Measurements from ENCODE around the gene SEC61G.

SEC61G gene

DNA sequence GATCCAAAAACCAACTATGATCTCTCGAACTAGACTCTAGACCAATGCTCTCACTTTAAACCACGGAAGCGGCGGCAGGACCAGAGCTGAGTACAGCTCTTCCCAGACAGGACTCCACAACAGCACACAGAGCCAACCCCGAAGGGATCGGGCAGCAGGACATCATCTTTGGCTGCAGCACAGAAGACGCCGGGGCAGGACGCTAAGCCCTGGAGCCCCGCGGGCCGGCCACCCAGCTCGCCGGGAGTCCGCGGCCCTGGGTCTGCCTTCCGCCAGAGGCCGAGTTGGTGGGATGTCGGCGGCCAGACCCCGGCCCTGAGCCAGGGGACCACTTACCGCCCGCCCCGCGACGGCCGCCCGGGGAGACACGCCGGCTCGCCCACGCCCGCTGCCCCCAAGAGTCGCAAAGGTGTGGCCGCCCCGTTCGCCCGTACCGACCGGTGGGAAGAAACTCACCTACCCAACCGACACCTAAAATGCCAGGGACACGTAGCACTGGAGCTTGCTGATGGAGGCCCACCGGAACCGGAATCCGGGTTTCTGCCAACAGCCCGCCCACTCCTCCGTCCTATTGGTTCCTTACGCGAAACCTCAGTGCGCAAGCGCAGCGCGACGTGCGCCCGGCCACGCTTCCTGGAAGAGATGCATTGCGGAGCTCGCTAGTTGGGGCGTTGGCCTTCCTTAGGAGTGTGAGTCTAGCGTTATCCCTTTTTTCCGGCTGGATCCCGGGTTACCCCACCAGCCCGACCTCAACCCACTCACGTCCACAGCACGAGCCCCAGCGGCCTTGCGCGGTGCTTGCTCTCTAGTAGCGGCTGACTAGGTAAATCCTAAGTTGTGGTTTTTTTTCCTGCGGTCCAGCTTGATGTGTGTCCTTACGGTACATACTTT lies at the start of gene SEC61G:
SEC61G (minus strand) TSS at position 510 of the 891 bp plus-strand sequence. CDS start 1,623 bp downstream, outside the sequence.
- peak; percentile 86 to 95 for DNase-seq (ENCODE audit: low read depth in 1 of 2, low spot score in 1 of 2)

DNA sequence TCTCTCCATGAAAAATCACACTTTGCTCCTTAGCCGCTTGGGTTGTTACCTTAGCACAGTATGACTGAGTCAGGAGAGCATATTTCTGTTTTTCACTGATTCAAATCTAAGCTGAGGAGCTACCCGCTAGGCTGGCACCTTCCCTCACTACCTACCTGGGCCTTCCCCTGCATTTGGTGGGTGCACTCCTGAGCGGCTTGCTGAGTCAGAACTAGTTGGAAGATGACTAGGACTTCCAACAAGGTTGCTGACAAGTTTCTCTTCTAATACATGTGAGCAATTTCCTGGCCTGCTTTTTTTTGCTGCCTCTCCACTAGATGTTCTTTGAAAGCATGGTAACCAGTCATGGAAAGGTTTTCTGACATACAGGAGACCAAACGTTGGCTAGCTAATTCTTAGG lies 43.8 kb upstream of the SEC61G start:
- no peak for DNase-seq (ENCODE audit: low read depth in 1 of 2, low spot score in 1 of 2)

DNA sequence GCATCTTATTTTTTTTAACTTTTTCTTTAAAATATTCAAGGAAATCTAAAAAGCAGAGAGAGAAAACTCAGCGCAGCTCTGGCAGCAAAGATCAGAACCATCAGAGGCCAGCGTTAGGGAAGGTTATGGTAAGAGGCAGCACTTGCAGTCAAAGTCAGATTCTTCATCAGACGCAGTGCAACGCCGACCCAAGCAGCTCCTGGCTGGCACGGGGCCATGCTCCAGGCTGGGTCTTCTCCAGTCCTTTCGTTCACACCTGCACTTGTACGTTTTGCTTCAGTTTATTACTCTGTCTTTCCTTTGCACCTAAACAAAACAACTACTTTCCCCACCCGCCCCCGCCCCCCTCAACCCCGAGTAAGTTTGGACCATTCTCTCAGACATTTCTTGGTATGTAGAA lies 43.1 kb upstream of the SEC61G start:
- no peak for DNase-seq (ENCODE audit: low read depth in 1 of 2, low spot score in 1 of 2)

DNA sequence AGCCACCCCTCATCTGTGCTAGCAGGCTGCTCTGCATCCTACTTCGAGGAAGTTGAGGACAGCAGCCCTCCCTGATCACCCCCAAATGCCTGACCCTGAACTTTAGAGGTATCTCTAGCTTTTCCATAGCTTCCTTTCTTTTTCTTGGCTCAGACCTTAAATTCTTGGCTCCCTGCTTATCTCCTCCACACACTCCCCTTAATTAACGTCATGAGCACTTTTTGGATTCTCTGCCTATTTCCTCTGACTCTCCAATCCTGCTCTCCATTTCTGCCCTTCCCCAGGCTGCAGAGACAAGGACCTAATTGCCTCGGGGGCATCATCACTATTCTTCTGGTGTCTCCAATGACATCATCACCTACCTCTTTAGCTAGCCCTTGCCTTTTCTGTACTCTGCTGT lies 40.8 kb upstream of the SEC61G start:
- DNase-seq (ENCODE audit: low read depth in 1 of 2, low spot score in 1 of 2), result no peak

DNA sequence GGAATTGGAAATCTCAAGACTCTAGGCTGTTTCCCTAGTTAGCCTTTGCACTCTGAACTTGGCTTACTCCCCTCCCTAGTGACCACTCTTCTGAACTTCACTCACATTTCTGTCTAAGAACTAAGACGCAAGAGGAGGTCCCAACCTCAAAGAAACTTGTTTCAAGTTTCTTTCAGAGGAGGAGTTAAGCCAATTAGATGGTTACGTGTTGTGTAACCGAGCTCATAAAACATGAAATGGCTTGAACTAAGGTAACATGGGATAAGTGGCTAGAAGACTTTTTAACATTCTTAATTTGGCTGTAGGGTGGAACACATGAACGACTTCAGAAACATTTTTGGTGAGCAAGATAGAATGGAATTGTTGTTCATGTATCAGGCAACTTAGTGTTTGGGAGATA lies 39.5 kb upstream of the SEC61G start:
- DNase-seq (ENCODE audit: low read depth in 1 of 2, low spot score in 1 of 2), result no peak

DNA sequence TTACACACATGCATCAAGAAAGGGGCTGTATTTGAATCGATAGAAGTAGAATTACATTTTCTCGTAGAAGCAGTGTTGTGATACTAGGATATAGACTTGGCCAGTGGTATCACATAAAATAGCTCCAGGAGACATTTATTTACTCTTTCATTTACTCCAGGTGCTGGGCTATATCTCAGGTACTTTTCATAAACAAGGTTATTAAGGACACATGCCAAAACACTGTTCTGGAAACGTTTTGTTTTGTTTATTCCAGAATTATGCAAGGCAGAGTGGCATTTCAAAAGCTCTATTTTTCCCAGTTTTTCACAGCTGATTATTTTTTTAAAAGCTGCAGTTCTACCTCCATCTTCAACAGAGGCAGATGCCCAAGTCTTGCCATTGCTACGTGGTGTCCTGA lies 37.8 kb upstream of the SEC61G start:
- no peak for DNase-seq (ENCODE audit: low read depth in 1 of 2, low spot score in 1 of 2)

DNA sequence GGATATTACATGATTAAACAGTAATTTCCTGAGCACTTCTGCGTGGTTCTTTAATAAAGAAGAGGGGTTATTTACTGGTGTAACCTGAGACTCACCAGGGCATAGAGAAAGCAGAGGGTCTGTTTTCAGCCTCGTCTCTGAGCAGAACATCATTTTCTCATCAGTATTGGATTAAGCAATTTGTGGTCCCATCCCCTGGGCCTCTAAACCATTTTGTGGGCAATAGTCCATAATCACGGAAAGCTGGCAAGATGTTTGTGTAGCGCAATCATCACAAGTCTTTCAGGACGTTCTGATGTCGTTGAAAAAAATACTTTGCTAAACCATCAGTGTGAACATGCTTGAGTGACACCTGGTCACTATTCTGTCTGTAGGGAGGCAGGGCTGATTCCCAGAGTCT lies 37.1 kb upstream of the SEC61G start:
- DNase-seq (ENCODE audit: low read depth in 1 of 2, low spot score in 1 of 2), result no peak

DNA sequence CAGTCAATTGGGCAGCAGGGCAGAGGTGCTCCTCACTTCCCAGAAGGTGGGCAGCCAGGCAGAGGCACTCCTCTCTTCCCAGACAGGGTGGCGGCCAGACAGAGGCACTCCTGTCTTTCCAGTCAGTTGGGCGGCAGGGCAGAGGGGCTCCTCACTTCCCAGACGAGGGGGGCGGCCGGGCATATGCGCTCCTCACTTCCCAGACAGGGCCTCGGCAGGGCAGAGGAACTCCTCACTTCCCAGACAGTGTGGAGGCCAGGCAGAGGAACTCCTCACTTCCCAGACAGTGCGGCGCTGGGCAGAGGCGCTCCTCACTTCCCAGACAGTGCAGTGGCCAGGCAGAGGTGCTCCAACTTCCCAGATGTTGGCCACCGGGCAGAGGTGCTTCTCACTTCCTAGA lies 33.4 kb upstream of the SEC61G start:
- no peak for DNase-seq (ENCODE audit: low read depth in 1 of 2, low spot score in 1 of 2)

DNA sequence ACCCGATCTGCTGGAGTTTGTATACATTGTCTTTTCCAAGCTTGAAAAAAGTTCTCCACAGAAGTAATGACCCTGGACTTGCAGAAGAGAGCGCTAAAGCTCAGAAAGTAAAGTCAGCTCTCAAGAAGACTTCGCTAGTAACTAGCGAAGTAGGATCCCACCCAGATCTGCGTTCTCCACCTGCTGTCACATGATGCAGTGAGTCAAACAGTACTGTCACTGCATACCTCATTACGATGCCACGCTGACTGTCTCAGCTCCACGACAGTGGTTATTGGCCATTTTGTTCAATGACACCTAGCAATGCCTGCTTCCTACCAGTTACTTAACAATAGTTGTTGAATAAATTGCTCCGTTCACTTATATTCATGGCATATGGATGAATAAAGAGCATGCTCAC lies 29.7 kb upstream of the SEC61G start:
- peak in 1 of 2 donors; percentile 16 for DNase-seq (ENCODE audit: low read depth in 1 of 2, low spot score in 1 of 2)

DNA sequence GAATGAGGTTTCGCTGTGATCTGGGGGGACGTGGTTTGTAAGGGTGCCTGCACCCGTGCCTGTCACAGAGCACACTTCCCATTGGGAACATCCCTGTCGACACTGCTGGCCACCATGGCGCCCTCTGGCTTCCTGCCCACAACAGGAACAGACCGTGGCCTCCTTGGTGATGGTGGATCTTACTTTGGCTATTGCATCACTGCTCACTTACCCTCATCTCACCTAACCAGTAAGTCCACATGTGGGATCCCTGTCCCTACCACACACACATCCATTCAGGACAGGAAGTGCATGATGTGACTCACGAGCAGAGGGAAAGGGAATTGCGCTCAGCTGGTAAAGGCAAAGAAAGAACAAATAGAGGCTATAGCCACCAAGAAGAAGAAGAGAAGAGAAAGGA lies 26.2 kb upstream of the SEC61G start:
- no peak for DNase-seq (ENCODE audit: low read depth in 1 of 2, low spot score in 1 of 2)

DNA sequence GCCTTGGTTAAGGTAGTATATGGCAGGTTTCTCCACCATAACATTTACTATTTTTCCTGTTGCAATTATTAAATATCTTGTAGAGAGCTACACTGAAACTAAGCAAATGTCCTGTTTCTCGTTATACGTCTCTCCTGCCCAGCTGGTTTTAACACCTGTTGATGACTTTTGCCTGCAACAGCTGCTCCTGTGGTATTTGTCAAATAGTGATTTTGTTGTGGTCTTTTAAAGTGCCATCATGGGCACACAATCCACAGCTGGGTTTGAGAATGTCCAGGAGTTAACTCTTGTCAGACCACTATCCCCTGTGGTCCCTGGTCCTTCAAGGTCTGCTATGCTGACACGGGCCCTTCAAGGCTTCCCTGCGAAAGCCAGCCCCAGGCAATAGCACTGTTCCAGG lies 24.9 kb upstream of the SEC61G start:
- no peak for DNase-seq (ENCODE audit: low read depth in 1 of 2, low spot score in 1 of 2)

DNA sequence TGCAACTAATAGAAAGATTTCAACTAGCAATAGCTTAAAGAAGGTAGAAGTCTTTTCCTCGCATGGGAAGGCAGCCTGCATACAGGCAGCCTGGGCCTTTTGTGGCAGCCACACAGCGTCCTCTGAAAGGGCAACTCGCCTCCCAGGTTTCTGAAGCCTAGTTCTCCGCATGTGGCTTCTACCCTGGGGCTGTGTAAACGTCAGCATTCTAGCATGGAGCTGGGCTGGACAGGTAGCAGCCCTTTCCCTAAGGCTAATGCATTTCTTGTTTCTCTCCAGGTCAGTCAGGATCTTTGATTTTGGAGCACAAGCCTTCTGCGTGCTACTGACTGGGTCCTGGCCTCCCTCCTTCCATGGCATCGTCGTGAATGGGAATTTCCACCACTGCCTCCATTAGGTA lies 23.8 kb upstream of the SEC61G start:
- no peak for DNase-seq (ENCODE audit: low read depth in 1 of 2, low spot score in 1 of 2)

DNA sequence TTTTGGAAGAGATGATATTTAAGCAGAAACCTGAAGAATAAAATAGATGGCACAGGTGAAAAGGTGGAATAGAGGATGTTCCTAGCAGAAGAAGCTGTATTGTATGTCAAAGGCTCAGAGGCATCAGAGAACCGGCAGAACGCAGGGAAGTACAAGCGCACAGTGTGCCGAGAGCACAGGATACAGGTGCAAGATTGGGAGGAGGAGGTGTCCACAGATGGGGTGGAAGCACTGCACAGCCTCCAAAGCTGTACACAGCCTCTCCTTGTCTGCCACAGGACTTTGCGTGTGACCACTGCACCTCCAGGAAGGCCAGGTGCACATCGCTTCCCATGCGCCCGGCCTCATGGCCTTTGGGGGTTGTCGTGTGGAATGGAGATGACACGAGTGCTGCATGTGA lies 23.3 kb upstream of the SEC61G start:
- DNase-seq (ENCODE audit: low read depth in 1 of 2, low spot score in 1 of 2), result no peak

DNA sequence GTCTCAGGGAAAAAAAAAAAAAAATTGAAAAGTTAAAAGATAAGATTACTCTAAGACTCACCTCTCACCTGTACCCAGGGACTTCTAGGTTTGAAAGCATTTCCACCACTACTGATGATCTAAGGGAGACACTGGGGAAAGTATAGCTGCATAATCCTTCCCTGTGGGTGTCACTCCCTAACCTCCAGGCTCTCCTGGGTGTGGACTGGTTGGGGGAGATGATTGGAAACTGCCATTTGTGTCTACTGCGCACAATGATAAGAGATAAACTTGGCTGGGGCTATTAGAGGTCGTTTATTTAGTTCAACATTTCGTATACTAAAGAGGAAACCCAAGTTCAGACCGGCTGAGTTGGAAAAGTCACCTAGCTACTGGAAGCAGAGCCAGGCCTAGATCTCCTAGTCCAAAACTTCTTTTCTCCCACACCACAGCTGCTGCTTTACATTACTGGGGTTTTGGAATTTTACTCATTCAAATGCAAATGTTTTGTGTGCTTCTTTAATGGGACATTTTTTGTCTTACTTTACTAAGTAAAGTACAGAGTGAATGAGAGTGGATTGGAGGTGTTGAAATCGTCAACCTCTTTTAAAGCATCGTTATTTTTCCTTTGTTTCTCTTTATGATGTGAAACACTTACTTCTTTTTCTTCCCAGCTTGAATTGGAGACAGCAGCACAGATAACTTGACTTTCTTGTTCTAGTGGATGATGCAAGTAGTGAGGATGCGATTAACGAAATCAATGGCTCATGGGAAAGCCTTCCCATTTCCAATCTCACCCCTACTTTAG lies 22.3 kb upstream of the SEC61G start:
- no peak for DNase-seq (ENCODE audit: low read depth in 1 of 2, low spot score in 1 of 2)

DNA sequence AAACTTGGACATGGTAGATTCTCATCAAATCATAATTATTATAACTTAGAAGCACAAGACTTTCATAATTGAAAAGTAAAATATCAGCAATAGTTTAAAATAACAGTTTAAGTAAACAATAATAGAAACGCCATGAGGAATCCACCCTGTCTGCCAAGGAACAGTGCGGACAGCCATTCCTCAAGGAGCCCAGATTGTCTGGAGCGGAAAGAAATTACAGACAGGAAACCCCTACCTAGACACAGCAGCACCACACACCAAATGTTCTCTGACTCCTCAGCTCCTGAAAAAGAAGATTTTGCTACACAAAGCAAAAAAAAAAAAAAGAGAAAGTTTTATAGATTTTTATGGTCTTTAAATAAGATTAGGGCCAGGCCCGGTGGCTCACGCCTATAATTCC lies 21.5 kb upstream of the SEC61G start:
- no peak for DNase-seq (ENCODE audit: low read depth in 1 of 2, low spot score in 1 of 2)

DNA sequence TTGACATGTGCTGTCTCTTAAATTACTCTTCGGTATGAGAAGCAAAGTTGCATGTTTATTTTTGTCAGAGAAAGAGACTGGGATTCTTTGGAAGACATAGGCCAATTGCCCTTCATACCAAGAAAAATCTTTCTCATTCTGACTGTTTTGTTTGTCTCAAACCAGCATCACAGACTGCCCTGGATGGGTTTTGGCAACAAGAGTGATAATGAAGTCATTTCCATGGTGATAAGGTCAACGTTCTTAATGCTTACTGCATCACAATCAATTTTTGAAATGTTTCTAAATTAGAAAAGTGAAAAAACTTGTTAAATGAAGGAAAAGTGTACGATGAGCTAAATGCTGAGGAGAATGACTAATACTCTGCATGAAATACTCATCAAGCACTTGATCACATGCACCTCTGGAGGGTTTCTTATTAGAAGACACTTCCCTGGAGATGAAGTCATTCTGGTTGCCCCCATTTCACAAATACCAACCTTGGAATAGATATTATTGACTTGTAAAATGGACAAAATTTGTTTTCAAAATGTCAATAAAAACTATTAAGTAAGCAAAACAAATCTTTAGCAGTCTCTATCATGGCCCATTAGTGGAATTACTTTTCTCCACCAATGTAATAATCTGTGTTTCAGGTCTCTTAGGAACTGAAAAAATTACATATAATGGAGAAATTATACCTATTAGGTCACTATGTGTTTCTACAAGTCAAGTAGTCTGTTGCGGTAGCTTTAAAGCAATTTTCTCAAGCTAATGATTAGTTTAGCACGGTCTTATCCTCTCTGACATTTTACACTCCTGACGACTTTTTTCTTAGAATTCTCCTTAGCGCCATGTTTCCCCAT lies 19.9 kb upstream of the SEC61G start:
- DNase-seq (ENCODE audit: low read depth in 1 of 2, low spot score in 1 of 2), result no peak

DNA sequence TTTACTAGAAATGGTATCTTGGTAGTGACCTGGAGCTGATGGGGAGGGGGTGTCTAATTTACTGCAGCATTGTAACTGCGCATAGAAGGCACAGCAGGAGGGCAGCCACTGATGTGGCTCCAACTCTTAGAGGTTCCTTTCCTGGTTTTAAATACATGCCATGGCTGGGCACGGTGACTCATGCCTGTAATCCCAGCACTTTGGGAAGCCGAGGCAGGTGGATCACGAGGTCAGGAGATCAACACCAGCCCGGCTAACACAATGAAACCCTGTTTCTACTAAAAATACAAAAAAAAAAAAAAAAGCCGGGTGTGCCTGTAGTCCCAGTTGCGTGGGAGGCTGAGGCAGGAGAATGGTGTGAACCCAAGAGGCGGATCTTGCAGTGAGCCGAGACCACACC lies 19.2 kb upstream of the SEC61G start:
- DNase-seq (ENCODE audit: low read depth in 1 of 2, low spot score in 1 of 2), result no peak

DNA sequence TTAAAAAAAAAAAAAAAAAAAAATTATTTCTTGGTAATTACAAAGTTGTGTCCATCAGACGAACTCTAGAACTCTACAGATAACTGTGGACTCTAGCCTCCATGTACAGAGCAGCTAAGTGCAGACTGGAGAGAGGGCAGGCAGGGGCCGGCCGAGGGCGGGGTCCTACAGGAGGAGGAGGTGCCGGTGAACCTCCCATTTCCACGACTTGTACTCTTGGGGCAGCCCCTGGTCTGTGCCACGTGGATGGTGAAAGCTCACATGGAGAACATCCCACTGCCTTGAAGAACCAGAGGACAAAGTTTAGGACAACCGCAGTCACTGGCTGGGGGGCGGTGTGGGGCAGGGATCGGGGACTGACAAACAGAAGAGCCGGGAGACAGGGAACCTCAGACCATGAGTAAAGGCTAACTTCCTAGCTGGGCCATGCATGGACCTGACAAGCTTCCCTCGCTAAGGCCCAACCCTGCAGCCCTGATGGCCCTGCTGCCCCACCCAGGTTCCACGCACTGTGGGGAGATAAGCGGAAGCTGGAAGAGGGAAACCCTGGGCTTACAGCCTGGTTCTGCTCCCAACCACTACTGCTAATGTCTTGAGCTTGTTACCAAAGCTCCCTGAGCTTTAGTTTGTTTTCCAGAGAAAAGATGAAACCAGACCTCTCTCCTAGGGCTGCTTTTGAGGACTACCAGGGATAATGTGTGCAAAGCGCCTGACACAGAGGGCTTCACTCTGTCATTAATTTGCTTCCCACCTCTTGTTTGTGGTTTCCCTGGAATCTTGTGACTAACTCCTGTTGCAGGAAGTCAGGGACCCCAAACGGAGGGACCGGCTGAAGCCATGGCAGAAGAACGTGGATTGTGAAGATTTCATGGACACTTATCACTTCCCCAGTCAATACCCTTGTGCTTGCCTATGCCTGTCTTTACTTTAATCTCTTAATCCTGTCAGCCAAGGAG lies 16.1 kb upstream of the SEC61G start:
- DNase-seq (ENCODE audit: low read depth in 1 of 2, low spot score in 1 of 2), result no peak

DNA sequence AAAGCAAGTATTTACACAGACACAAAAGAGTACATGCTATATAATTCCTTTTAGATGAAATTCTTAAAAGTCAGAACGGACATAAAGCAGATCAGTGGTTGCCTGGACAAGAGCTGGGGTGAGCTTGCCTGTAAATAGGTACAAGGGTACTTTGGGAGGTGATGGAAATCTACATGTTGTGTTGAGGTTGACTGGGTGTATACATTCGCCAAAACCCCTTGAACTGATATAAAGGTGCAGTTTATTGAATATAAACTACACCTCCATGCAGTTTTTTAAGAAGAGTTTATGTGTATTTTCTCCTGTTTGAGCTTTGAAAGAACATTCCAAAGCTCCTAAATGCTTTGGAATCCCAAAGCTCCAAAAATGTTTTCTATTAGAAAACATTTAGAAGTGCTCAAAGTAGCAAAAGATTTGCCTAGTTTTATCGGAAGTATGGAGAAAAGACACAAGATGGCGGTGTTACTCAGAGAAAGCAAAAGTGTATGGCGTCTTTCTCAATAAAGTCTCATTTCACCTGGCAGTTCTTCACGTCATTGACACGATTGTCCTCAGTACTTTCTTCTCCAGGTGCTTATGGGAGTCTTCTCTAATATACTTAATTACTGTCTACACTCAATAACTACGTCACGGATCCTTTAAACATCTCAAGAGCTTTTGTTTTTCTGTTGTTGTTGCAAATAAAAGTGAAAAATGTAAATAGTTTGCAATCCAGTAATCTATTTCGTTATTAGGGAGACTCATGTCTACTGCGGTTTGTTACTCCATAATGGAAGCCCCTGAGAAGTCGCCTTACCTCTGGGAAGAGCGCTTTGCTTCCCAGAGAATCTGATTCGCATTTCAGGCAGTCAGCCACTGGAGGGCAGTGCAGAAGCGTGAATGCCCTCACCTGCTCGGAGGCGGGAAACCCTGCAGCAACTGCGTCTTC lies 14.7 kb upstream of the SEC61G start:
- DNase-seq (ENCODE audit: low read depth in 1 of 2, low spot score in 1 of 2), result peak; percentile 37 to 58
